ENCODE data around the gene PPIP5K1. TPM values are rescaled to one million over a fixed set of nuclear protein-coding genes. Genes with fewer than 3 reads are reported as not detected.

The PPIP5K1 gene
- total RNA-seq, 2 donors from 2014 or later = 19.0 to 58.4 TPM

DNA sequence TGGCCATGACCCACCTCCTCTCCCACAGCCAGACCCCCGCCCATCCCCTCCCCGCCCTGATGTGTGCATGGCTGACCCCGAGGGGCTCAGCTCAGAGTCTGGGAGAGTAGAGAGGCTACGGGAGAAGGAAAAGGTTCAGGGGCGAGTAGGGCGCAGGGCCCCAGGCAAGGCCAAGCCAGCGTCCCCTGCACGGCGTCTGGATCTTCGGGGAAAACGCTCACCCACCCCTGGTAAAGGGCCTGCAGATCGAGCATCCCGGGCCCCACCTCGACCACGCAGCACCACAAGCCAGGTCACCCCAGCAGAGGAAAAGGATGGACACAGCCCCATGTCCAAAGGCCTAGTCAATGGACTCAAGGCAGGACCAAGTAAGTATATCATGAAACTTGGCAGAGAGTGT is 60.9 kb downstream of the PPIP5K1 start:
- 94% methylated on average over 15 of the region's 15 CpGs for WGBS
- H3K4me1 ChIP-seq (replicated peaks) = no peaks in the 10 kb centered on the region
- intact Hi-C loops (cut with DNase I) = no loop called here
- DNase-seq (ENCODE audit: low spot score) = no peak
- H3K4me3 ChIP-seq = no peak overlapping the region
- no peak for TF ChIP-seq POLR2AphosphoS5 (IDR thresholded peaks at IDR 0.05)
- no peak for TF ChIP-seq POLR2A (IDR thresholded peaks at IDR 0.05)
- TF ChIP-seq, protein P1, sequence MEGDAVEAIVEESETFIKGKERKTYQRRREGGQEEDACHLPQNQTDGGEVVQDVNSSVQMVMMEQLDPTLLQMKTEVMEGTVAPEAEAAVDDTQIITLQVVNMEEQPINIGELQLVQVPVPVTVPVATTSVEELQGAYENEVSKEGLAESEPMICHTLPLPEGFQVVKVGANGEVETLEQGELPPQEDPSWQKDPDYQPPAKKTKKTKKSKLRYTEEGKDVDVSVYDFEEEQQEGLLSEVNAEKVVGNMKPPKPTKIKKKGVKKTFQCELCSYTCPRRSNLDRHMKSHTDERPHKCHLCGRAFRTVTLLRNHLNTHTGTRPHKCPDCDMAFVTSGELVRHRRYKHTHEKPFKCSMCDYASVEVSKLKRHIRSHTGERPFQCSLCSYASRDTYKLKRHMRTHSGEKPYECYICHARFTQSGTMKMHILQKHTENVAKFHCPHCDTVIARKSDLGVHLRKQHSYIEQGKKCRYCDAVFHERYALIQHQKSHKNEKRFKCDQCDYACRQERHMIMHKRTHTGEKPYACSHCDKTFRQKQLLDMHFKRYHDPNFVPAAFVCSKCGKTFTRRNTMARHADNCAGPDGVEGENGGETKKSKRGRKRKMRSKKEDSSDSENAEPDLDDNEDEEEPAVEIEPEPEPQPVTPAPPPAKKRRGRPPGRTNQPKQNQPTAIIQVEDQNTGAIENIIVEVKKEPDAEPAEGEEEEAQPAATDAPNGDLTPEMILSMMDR (IDR thresholded peaks at IDR 0.05) = no peak
- H3K9me3 ChIP-seq = no peaks in the 10 kb centered on the region
- H3K27ac ChIP-seq = no peak overlapping the region
- H3K36me3 ChIP-seq = no peaks in the 10 kb centered on the region
- H3K27me3 ChIP-seq (replicated peaks; ENCODE audit: insufficient read depth) = no peaks in the 10 kb centered on the region

DNA sequence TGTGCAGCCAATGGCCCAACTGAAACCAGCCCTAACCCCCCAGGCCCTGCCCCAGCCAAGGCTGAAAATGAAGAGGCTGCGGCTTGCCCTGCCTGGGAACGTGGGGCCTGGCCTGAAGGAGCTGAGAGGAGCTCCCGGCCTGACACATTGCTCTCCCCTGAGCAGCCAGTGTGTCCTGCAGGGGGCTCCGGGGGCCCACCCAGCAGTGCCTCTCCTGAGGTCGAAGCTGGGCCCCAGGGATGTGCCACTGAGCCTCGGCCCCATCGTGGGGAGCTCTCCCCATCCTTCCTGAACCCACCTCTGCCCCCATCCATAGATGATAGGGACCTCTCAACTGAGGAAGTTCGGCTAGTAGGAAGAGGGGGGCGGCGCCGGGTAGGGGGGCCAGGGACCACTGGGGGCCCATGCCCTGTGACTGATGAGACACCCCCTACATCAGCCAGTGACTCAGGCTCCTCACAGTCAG is 61.4 kb downstream of the PPIP5K1 start:
- Histone ChIP-seq H3K36me3 (no peaks in the 10 kb centered on the region), H3K27me3 (replicated peaks; ENCODE audit: insufficient read depth) (no peaks in the 10 kb centered on the region), H3K4me3 (no peak overlapping the region), H3K9me3 (no peaks in the 10 kb centered on the region), H3K4me1 (replicated peaks) (no peaks in the 10 kb centered on the region), H3K27ac (no peak overlapping the region)
- DNase-seq (ENCODE audit: low spot score) = no peak
- no peak for TF ChIP-seq POLR2A (IDR thresholded peaks at IDR 0.05)
- TF ChIP-seq POLR2AphosphoS5 (IDR thresholded peaks at IDR 0.05) = no peak
- TF ChIP-seq, protein P1 (IDR thresholded peaks at IDR 0.05) = no peak
- intact Hi-C loops (cut with DNase I) = no loop called here
- WGBS = 82% methylated on average over 10 of the region's 11 CpGs

DNA sequence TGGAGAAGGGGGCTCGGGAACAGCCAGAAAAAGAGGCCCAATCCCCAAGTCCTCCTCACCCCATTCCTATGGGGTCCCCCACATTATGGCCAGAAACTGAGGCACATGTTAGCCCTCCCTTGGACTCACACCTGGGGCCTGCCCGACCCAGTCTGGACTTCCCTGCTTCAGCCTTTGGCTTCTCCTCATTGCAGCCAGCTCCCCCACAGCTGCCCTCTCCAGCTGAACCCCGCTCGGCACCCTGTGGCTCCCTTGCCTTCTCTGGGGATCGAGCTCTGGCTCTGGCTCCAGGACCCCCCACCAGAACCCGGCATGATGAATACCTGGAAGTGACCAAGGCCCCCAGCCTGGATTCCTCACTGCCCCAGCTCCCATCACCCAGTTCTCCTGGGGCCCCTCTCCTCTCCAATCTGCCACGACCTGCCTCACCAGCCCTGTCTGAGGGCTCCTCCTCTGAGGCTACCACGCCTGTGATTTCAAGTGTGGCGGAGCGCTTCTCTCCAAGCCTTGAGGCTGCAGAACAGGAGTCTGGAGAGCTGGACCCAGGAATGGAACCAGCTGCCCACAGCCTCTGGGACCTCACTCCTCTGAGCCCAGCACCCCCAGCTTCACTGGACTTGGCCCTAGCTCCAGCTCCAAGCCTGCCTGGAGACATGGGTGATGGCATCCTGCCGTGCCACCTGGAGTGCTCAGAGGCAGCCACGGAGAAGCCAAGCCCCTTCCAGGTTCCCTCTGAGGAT is 62.0 kb downstream of the PPIP5K1 start:
- no peak overlapping the region for H3K4me3 ChIP-seq
- TF ChIP-seq POLR2A (IDR thresholded peaks at IDR 0.05) (no peak), POLR2AphosphoS5 (IDR thresholded peaks at IDR 0.05) (no peak)
- TF ChIP-seq, protein P1 (IDR thresholded peaks at IDR 0.05) = no peak
- WGBS = 81% methylated on average over 12 of the region's 12 CpGs
- intact Hi-C loops (cut with DNase I) = no loop called here
- H3K27me3 ChIP-seq (replicated peaks; ENCODE audit: insufficient read depth) = no peaks in the 10 kb centered on the region
- no peak for DNase-seq (ENCODE audit: low spot score)
- H3K36me3 ChIP-seq = no peaks in the 10 kb centered on the region
- no peaks in the 10 kb centered on the region for H3K4me1 ChIP-seq (replicated peaks)
- no peak overlapping the region for H3K27ac ChIP-seq
- H3K9me3 ChIP-seq = no peaks in the 10 kb centered on the region

DNA sequence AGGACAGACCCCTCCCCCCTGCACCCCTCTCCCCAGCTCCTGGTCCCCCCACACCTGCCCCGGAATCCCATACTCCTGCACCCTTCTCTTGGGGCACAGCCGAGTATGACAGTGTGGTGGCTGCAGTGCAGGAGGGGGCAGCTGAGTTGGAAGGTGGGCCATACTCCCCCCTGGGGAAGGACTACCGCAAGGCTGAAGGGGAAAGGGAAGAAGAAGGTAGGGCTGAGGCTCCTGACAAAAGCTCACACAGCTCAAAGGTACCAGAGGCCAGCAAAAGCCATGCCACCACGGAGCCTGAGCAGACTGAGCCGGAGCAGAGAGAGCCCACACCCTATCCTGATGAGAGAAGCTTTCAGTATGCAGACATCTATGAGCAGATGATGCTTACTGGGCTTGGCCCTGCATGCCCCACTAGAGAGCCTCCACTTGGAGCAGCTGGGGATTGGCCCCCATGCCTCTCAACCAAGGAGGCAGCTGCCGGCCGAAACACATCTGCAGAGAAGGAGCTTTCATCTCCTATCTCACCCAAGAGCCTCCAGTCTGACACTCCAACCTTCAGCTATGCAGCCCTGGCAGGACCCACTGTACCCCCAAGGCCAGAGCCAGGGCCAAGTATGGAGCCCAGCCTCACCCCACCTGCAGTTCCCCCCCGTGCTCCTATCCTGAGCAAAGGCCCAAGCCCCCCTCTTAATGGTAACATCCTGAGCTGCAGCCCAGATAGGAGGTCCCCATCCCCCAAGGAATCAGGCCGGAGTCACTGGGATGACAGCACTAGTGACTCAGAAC is 62.8 kb downstream of the PPIP5K1 start:
- Histone ChIP-seq H3K4me1 (replicated peaks) (no peaks in the 10 kb centered on the region), H3K27ac (no peak overlapping the region), H3K27me3 (replicated peaks; ENCODE audit: insufficient read depth) (no peaks in the 10 kb centered on the region), H3K9me3 (no peaks in the 10 kb centered on the region), H3K4me3 (no peak overlapping the region), H3K36me3 (no peaks in the 10 kb centered on the region)
- intact Hi-C loops (cut with DNase I) = no loop called here
- no peak for TF ChIP-seq POLR2AphosphoS5 (IDR thresholded peaks at IDR 0.05)
- TF ChIP-seq, protein P1 (IDR thresholded peaks at IDR 0.05) = no peak
- WGBS = 85% methylated on average over 9 of the region's 9 CpGs
- DNase-seq (ENCODE audit: low spot score) = no peak

All from prostate gland (tissue), 2 donors.